Pons (tissue), 1 donor: Measurements from ENCODE around the gene ATG9A.

Source experiments
- DNase-seq: peaks from one replicate; pipeline ENCODE4 v3.0.0-alpha.2; 2016; ENCODE audit warnings: low spot score

ATG9A gene

GRCh38 chr2:219178377-219179175 is 50.9 kb downstream of the ATG9A start:
- peak; percentile 22 for DNase-seq

GRCh38 chr2:219177552-219178376 is 51.7 kb downstream of the ATG9A start, which contains the start of gene RETREG2:
TSS of gene RETREG2 (plus strand) at chr2:219178275. CDS start at chr2:219178353, 78 bp downstream.
- DNase-seq = peak; percentile 89

GRCh38 chr2:219176818-219177551 is 52.5 kb downstream of the ATG9A start, which contains the start of gene CNPPD1:
TSS of gene CNPPD1 (minus strand) at chr2:219176925. CDS start at chr2:219176828, 97 bp downstream.
- DNase-seq = peak; percentile 85

GRCh38 chr2:219175928-219176817 is 53.3 kb downstream of the ATG9A start:
- DNase-seq = peak; percentile 42

GRCh38 chr2:219175486-219175885 is 54.0 kb downstream of the ATG9A start:
- no peak for DNase-seq

GRCh38 chr2:219174801-219175200 is 54.6 kb downstream of the ATG9A start:
- no peak for DNase-seq

GRCh38 chr2:219174146-219174545 is 55.3 kb downstream of the ATG9A start:
- DNase-seq = no peak

- no peak for DNase-seq
Observed at GRCh38 chr2:219173176-219173575, 56.3 kb downstream of the ATG9A start.

- DNase-seq = no peak
Observed at GRCh38 chr2:219172231-219173154, 56.9 kb downstream of the ATG9A start.

- DNase-seq = peak; percentile 67
Observed at GRCh38 chr2:219171231-219171651, 58.2 kb downstream of the ATG9A start.

- DNase-seq = no peak
Observed at GRCh38 chr2:219169930-219170654, 59.3 kb downstream of the ATG9A start, which contains the start of gene SLC23A3. TSS of gene SLC23A3 (minus strand) at chr2:219170029. CDS start at chr2:219169984, 45 bp downstream.
